Astrocyte of the spinal cord (primary cell): ENCODE results near the gene FCN3.

Experiments used
- DNase-seq: peaks from one replicate; pipeline ENCODE4 v3.0.0; 2011; ENCODE audit warnings: low read depth, low spot score
- H3K4me3 ChIP-seq: 2 replicates; pipeline ENCODE4 v1.5.1; 2011; ENCODE audit warnings: low read depth, mild to moderate bottlenecking, low read length, moderate library complexity
- in situ Hi-C: cut with HindIII; loops from 2 replicates; pipeline ENCODE4 v1.10.0; 2017; ENCODE audit warnings: low sequenced_read_pairs
- TF ChIP-seq, protein P1 (sequence below): IDR thresholded peaks from 2 replicates; pipeline ENCODE4 v1.5.1; 2012; ENCODE audit warnings: low read depth, mild to moderate bottlenecking, low read length, inconsistent platforms

Gene FCN3

GRCh38 chr1:27383661-27384060 lies 9.0 kb upstream of the FCN3 start:
- DNase-seq = no peak
- in situ Hi-C loops = no loop called here
- H3K4me3 ChIP-seq = no peak overlapping the region
- TF ChIP-seq, protein P1, sequence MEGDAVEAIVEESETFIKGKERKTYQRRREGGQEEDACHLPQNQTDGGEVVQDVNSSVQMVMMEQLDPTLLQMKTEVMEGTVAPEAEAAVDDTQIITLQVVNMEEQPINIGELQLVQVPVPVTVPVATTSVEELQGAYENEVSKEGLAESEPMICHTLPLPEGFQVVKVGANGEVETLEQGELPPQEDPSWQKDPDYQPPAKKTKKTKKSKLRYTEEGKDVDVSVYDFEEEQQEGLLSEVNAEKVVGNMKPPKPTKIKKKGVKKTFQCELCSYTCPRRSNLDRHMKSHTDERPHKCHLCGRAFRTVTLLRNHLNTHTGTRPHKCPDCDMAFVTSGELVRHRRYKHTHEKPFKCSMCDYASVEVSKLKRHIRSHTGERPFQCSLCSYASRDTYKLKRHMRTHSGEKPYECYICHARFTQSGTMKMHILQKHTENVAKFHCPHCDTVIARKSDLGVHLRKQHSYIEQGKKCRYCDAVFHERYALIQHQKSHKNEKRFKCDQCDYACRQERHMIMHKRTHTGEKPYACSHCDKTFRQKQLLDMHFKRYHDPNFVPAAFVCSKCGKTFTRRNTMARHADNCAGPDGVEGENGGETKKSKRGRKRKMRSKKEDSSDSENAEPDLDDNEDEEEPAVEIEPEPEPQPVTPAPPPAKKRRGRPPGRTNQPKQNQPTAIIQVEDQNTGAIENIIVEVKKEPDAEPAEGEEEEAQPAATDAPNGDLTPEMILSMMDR = no peak

DNA sequence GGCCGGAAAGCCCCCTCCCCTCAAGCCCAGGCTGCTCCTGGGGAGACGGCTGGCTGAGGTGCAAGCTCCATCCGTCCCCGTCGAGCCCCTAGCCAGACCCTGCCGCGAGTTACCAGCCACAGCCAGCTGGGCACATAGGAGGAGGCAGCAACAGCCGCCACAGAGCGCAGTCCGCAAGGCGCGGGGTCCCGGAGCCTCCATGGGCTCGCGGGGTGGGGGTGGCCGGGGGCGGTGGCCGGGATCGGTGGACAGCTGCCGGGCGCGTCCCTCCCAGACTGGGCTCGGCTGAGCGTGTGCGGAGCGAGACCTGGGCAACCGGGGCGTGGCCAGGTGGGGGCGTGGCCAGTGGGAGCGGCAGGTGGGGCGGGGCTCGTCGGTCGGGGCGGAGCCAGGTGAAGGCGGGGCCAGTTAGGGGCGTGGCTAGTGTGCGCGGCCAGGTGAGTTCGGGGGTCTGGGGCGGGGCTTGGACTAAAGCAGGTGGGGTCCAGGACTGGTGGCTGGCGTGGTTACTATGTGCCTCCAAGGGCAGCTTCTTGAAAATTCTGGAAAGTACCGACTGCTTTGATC lies 8.5 kb upstream of the FCN3 start, which contains the start of gene CD164L2:
CD164L2 (minus strand) TSS at position 295 of the 567 bp plus-strand sequence; CDS start at position 201, 94 bp downstream.
- in situ Hi-C loops = no loop called here
- H3K4me3 ChIP-seq = no peak within 1 kb of the TSS
- TF ChIP-seq, protein P1 = no peak
- no peak for DNase-seq

DNA sequence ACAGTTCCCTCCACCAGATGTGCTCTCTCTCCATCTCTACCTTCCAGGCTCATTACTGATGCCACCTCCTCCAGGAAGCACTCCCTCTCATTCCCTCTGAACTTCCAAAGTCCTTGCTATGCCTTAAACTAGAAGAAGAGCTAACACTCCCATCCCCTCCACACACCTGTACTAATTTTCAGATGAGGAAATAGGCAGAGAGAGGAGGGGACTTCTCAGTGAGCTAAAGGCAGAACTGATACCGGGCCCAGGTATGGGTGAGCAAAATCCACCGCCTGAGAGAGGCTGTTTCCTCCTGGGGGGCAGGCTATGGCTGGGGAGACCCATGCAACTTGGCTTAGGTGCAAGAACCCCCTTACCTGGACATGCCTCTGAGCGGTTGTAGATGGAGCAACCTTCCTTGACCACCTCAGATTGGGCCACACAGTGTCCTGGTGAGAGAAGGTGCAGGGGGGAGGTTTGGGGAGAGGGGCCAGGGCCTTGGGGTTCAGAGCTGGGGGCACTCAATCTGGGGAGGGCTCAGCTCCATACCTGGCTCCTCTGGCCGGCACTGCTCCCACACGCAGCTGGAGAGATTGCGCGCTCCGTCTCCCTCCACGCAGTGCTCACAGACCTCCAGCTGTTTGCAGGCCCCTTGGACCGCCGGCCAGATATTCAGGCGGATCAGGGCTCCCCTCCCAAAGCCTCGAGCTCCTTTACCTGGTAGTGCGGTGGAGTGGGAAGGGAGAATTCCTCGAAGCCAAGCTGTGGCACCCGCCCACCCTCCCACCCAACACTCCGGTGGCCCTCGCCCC lies 7.5 kb upstream of the FCN3 start:
- DNase-seq = no peak
- no peak overlapping the region for H3K4me3 ChIP-seq
- TF ChIP-seq, protein P1 = no peak
- in situ Hi-C loops = no loop called here

DNA sequence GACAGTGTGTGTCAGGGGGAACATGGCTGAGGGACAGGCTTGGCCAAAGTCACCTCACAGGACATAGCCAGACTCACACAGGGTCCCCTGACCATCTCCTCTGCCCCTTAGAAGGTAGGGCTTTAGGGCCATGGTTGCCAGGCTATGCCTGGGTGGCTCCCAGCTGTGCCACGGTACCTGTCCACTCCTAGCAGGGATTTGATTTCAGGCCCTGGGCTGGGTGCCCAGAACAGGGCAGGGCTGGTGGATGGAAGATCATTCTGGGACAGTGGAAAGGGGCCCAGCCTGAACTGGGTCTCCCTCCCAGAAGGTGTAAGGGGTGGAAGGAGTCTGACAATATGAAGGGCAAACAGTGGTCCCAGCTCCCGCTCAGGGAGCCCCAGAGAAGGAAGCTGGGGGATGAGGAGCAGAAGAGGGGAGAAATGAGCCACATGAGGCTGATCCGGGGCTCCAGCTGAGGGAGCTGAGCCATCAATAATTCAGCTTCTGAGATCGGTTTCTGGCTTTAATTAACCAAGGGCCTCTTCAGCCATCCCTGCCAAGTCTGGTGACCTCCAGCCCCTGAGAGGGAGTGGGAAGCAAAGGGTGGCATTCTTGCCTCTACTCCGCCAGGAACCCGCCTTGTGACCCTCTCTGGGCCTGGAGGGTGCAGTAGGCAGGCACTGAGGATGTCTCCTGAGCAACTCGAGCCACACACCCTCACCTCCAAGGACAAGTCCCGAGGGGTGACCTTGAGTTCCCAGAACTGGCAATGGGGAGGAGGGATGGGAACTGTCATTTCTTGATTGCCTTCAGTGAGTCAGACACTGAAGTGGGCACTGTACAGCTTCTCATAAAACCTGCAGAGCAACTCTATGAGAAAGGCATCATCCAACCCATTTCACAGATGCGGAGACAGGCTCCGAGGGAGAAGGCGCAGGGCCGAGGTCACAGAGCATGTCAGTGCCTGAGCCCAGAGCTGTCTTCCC lies 6.4 kb upstream of the FCN3 start:
- no peak for DNase-seq
- in situ Hi-C loops = no loop called here
- TF ChIP-seq, protein P1 = no peak
- H3K4me3 ChIP-seq = no peak overlapping the region

DNA sequence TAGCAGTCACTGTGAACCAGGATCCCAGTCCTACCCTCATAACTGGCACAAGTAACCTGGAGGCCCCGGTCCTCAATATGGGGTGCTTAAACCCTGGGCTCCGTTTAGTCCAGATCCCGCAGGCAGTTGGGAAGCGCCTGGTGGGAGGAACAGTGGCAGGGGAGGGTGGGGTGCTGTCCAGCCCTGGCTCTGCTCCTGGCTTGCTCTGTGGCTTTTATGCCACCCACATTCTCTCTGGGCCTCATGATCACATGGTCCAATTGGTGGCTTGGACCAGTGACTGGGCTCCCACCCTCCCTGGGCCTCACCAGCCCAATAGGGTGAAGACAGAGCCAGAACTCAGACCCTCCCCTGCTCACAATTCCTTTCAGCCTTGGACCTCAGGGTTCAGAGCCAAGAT lies 5.6 kb upstream of the FCN3 start:
- DNase-seq = no peak
- no peak overlapping the region for H3K4me3 ChIP-seq
- in situ Hi-C loops = no loop called here
- TF ChIP-seq, protein P1 = no peak

- DNase-seq = no peak
- TF ChIP-seq, protein P1 = no peak
- in situ Hi-C loops = no loop called here
- no peak overlapping the region for H3K4me3 ChIP-seq
These were observed 5.0 kb upstream of the FCN3 start for GRCh38 chr1:27379564-27380122.
